Fibroblast of lung (primary cell): ENCODE results near the gene LARP4B.

Source experiments
- CTCF ChIP-seq, 2 donors: IDR thresholded peaks in 1 of 2; conservative IDR thresholded peaks in 1 of 2; 1 replicate in 1 of 2; 2 replicates in 1 of 2; pipeline ENCODE4 v1.5.1; 2011 to 2012; ENCODE audit warnings: low read length in 2 of 2, control low read depth in 1 of 2, inconsistent platforms in 1 of 2, low read depth in 1 of 2, mild to moderate bottlenecking in 1 of 2
- EZH2 ChIP-seq: IDR thresholded peaks from 2 replicates; pipeline ENCODE4 v1.5.1; 2012; ENCODE audit warnings: low read length, control low read depth, mild to moderate bottlenecking; ENCODE audit errors: missing control alignments

- no peak for TF ChIP-seq CTCF (conservative IDR thresholded peaks at IDR 0.05 in 1 of 2, IDR thresholded peaks at IDR 0.05 in 1 of 2; ENCODE audit: low read depth in 1 of 2, low read length in 2 of 2)
- TF ChIP-seq EZH2 = no peak
Observed at GRCh38 chr10:909831-910230, 21.7 kb downstream of the LARP4B start.
